Prostate gland (tissue), 2 donors: ENCODE data around the gene ITIH3.

Experiments
- CTCF ChIP-seq, 4 experiments: fragments of 200-600 bp in 2 of 4; fragments of 450-650 bp in 2 of 4; sonication (generic) in 2 of 4; IDR thresholded peaks; 1 replicate in 3 of 4; 2 replicates in 1 of 4; pipeline ENCODE4 v1.5.1; 2016 to 2019; ENCODE audit warnings: antibody characterized with exemption in 4 of 4, mild to moderate bottlenecking in 2 of 4, moderate library complexity in 2 of 4
- POLR2A ChIP-seq: fragments of 450-650 bp; IDR thresholded peaks from one replicate; pipeline ENCODE4 v1.6.1; 2016; ENCODE audit warnings: antibody characterized with exemption, mild to moderate bottlenecking

GRCh38 chr3:52795298-52795900 is 803 bp downstream of the ITIH3 start:
- TF ChIP-seq POLR2A = no peak
- TF ChIP-seq CTCF (IDR thresholded peaks at IDR 0.05) = no peak
